Hypothalamus (tissue), 51 donors: ENCODE measurements around the gene TWIST1.

Source experiments
- DNase-seq, 51 donors: peaks; one replicate each; lab custom pipeline; 2025; lab: John Stamatoyannopoulos, UW

TWIST1 gene

GRCh38 chr7:19097165-19098055, 20.0 kb downstream of the TWIST1 start:
- DNase-seq, result no peak

GRCh38 chr7:19095353-19095860, 22.0 kb downstream of the TWIST1 start:
- no peak for DNase-seq

- DNase-seq, result no peak
These were observed 22.7 kb downstream of the TWIST1 start for GRCh38 chr7:19094598-19095352.

GRCh38 chr7:19094138-19094537, 23.3 kb downstream of the TWIST1 start:
- no peak for DNase-seq

- DNase-seq, result no peak
These were observed 25.8 kb downstream of the TWIST1 start for GRCh38 chr7:19091550-19092200.

- DNase-seq, result no peak
These were observed 26.9 kb downstream of the TWIST1 start for GRCh38 chr7:19090526-19090925.

- DNase-seq, result no peak
These were observed 27.6 kb downstream of the TWIST1 start for GRCh38 chr7:19089797-19090196.

- DNase-seq, result no peak
These were observed 28.1 kb downstream of the TWIST1 start for GRCh38 chr7:19089378-19089777.

GRCh38 chr7:19080093-19080492, 37.3 kb downstream of the TWIST1 start:
- no peak for DNase-seq

- DNase-seq, result no peak
These were observed 38.4 kb downstream of the TWIST1 start for GRCh38 chr7:19079066-19079465.

- DNase-seq, result no peak
These were observed 47.6 kb downstream of the TWIST1 start for GRCh38 chr7:19069842-19070241.

- no peak for DNase-seq
These were observed 51.3 kb downstream of the TWIST1 start for GRCh38 chr7:19066170-19066569.
